ENCODE data around the gene KLHDC7B. TPM values are rescaled to one million over a fixed set of nuclear protein-coding genes. Genes with fewer than 3 reads are reported as not detected.

The KLHDC7B gene
- polyA plus RNA-seq, result 1 to 10 TPM; 2.4 to 8.1 (median 4.5) TPM

GRCh38 chr22:50545522-50546325 lies at the start of gene KLHDC7B:
Gene KLHDC7B, plus strand, starts transcription at chr22:50545899. Its CDS starts 345 bp downstream, at chr22:50546244.
- Mint-ChIP-seq H3K4me1 (peaks cover 45 to 54% of the 10 kb centered on the region in 2 donors), H3K27me3 (ENCODE audit: low read depth in 3 of 3) (peaks cover 2 to 8% (median 7%) of the 10 kb centered on the region in 3 donors), H3K4me3 (peak within 1 kb of the TSS; percentile 33 to 73 (median 66)), H3K9me3 (no peaks in the 10 kb centered on the region), H3K27ac (peak within 1 kb of the TSS; percentile 82 to 90 (median 86)), H3K36me3 (no peaks in the 10 kb centered on the region)
- no peak for DNase-seq

GRCh38 chr22:50497093-50497492 lies 48.6 kb upstream of the KLHDC7B start:
- DNase-seq, result no peak
- Mint-ChIP-seq H3K9me3 (peaks cover 0 to 1% (median 0%) of the 10 kb centered on the region in 6 donors), H3K4me3 (no peak overlapping the region), H3K36me3 (no peaks in the 10 kb centered on the region), H3K27me3 (ENCODE audit: low read depth in 3 of 3) (peaks cover 2 to 13% (median 5%) of the 10 kb centered on the region in 3 donors), H3K4me1 (peaks cover 0 to 10% of the 10 kb centered on the region in 2 donors), H3K27ac (peak overlapping the region in 1 of 6 donors; percentile 20)

GRCh38 chr22:50498322-50498890 lies 47.3 kb upstream of the KLHDC7B start:
- peaks cover 2 to 13% (median 5%) of the 10 kb centered on the region in 3 donors for H3K27me3 Mint-ChIP-seq (ENCODE audit: low read depth in 3 of 3)
- H3K4me1 Mint-ChIP-seq, result peaks cover 0 to 10% of the 10 kb centered on the region in 2 donors
- peaks cover 0 to 1% (median 0%) of the 10 kb centered on the region in 6 donors for H3K9me3 Mint-ChIP-seq
- H3K4me3 Mint-ChIP-seq, result no peak overlapping the region
- peak overlapping the region in 2 of 6 donors; percentile 61 to 77 for H3K27ac Mint-ChIP-seq
- peak; percentile 68 to 71 (median 68) for DNase-seq
- no peaks in the 10 kb centered on the region for H3K36me3 Mint-ChIP-seq

GRCh38 chr22:50500452-50500851 lies 45.2 kb upstream of the KLHDC7B start:
- no peak overlapping the region for H3K4me3 Mint-ChIP-seq
- peaks cover 0 to 1% (median 0%) of the 10 kb centered on the region in 6 donors for H3K9me3 Mint-ChIP-seq
- peaks cover 0 to 10% of the 10 kb centered on the region in 2 donors for H3K4me1 Mint-ChIP-seq
- no peak overlapping the region for H3K27ac Mint-ChIP-seq
- DNase-seq, result no peak
- no peaks in the 10 kb centered on the region for H3K36me3 Mint-ChIP-seq
- peaks cover 0 to 6% (median 4%) of the 10 kb centered on the region in 3 donors for H3K27me3 Mint-ChIP-seq (ENCODE audit: low read depth in 3 of 3)

GRCh38 chr22:50502096-50502495 lies 43.6 kb upstream of the KLHDC7B start:
- Mint-ChIP-seq H3K4me3 (no peak overlapping the region), H3K4me1 (peaks cover 5 to 10% of the 10 kb centered on the region in 2 donors), H3K9me3 (no peaks in the 10 kb centered on the region), H3K27ac (no peak overlapping the region), H3K36me3 (no peaks in the 10 kb centered on the region), H3K27me3 (ENCODE audit: low read depth in 3 of 3) (peaks cover 0 to 6% (median 1%) of the 10 kb centered on the region in 3 donors)
- DNase-seq, result no peak

GRCh38 chr22:50502628-50503474 lies 42.8 kb upstream of the KLHDC7B start:
- DNase-seq, result no peak
- no peak overlapping the region for H3K27ac Mint-ChIP-seq
- peaks cover 8 to 10% of the 10 kb centered on the region in 2 donors for H3K4me1 Mint-ChIP-seq

GRCh38 chr22:50503475-50504145 lies 42.1 kb upstream of the KLHDC7B start:
- no peak overlapping the region for H3K4me3 Mint-ChIP-seq
- peaks cover 3 to 6% (median 3%) of the 10 kb centered on the region in 3 donors for H3K27me3 Mint-ChIP-seq (ENCODE audit: low read depth in 3 of 3)
- no peaks in the 10 kb centered on the region for H3K36me3 Mint-ChIP-seq
- peaks cover 10 to 12% of the 10 kb centered on the region in 2 donors for H3K4me1 Mint-ChIP-seq
- DNase-seq, result no peak
- no peaks in the 10 kb centered on the region for H3K9me3 Mint-ChIP-seq
- no peak overlapping the region for H3K27ac Mint-ChIP-seq

More at GRCh38 chr22:50502628-50503474, 42.8 kb upstream of the KLHDC7B start:
- Mint-ChIP-seq H3K4me3 (no peak overlapping the region), H3K27me3 (ENCODE audit: low read depth in 3 of 3) (peaks cover 0 to 4% (median 0%) of the 10 kb centered on the region in 3 donors), H3K36me3 (no peaks in the 10 kb centered on the region), H3K9me3 (no peaks in the 10 kb centered on the region)

- Mint-ChIP-seq H3K9me3 (no peaks in the 10 kb centered on the region), H3K4me3 (no peak overlapping the region), H3K4me1 (peaks cover 16 to 22% of the 10 kb centered on the region in 2 donors), H3K27ac (no peak overlapping the region), H3K27me3 (ENCODE audit: low read depth in 3 of 3) (peaks cover 3 to 7% (median 3%) of the 10 kb centered on the region in 3 donors), H3K36me3 (no peaks in the 10 kb centered on the region)
- no peak for DNase-seq
These were observed 41.1 kb upstream of the KLHDC7B start for GRCh38 chr22:50504369-50505211.

- Mint-ChIP-seq H3K27me3 (ENCODE audit: low read depth in 3 of 3) (peaks cover 3 to 7% (median 4%) of the 10 kb centered on the region in 3 donors), H3K9me3 (no peaks in the 10 kb centered on the region), H3K4me1 (peaks cover 19 to 23% of the 10 kb centered on the region in 2 donors), H3K27ac (no peak overlapping the region), H3K36me3 (no peaks in the 10 kb centered on the region), H3K4me3 (peak overlapping the region in 1 of 5 donors; percentile 8)
- no peak for DNase-seq
These were observed 40.4 kb upstream of the KLHDC7B start for GRCh38 chr22:50505276-50505775.

GRCh38 chr22:50505776-50506610 lies 39.7 kb upstream of the KLHDC7B start:
- Mint-ChIP-seq H3K27me3 (ENCODE audit: low read depth in 3 of 3) (peaks cover 3 to 7% (median 4%) of the 10 kb centered on the region in 3 donors), H3K4me3 (peak overlapping the region in 4 of 5 donors; percentile 32 to 93 (median 92)), H3K9me3 (no peaks in the 10 kb centered on the region), H3K27ac (peak overlapping the region in 1 of 6 donors; percentile 16), H3K36me3 (no peaks in the 10 kb centered on the region), H3K4me1 (peaks cover 19 to 23% of the 10 kb centered on the region in 2 donors)
- DNase-seq, result no peak

GRCh38 chr22:50506611-50507420 lies 38.9 kb upstream of the KLHDC7B start:
- DNase-seq, result no peak
- peak overlapping the region; percentile 80 to 96 (median 92) for H3K27ac Mint-ChIP-seq
- H3K27me3 Mint-ChIP-seq (ENCODE audit: low read depth in 3 of 3), result peaks cover 3 to 7% (median 4%) of the 10 kb centered on the region in 3 donors
- peak overlapping the region; percentile 85 to 93 (median 91) for H3K4me3 Mint-ChIP-seq
- H3K9me3 Mint-ChIP-seq, result no peaks in the 10 kb centered on the region
- peaks cover 19 to 23% of the 10 kb centered on the region in 2 donors for H3K4me1 Mint-ChIP-seq
- H3K36me3 Mint-ChIP-seq, result no peaks in the 10 kb centered on the region
